ENCODE data around the gene PRKCQ.

- TF ChIP-seq GABPA (IDR thresholded peaks at IDR 0.05; ENCODE audit: low read depth) (no peak), CTCF (IDR thresholded peaks at IDR 0.05; ENCODE audit: insufficient read depth, low read length) (no peak), REST (IDR thresholded peaks at IDR 0.05; ENCODE audit: insufficient replicate concordance, low read depth) (peak; percentile 24)
Observed at GRCh38 chr10:6580279-6581029, 378 bp upstream of the PRKCQ start.

All from HL-60 (cell line).